WTC11 (cell line): Measurements from ENCODE around the gene SYN1. TPM values are rescaled to one million over a fixed set of nuclear protein-coding genes. Genes with fewer than 3 reads are reported as not detected.

Experiments
- ATAC-seq: fragments of 200-7000 bp; cut with Tn5 transposase; 2 replicates; pipeline ENCODE4 v1.10.0; 2021; ENCODE audit warnings: mild to moderate bottlenecking, moderate library complexity
- CTCF ChIA-PET: fragments of 300-600 bp; sonication (Branson Sonifier 250); formaldehyde crosslinking; loops from one replicate; lab custom pipeline; 2021; ENCODE audit warnings: antibody characterized with exemption; lab: Charles Lee
- POLR2A ChIA-PET: fragments of 350-600 bp; sonication (Branson Sonifier 250); formaldehyde crosslinking; loops from one replicate; lab custom pipeline; 2021; ENCODE audit warnings: antibody characterized with exemption; lab: Charles Lee
- DNase-seq: peaks from one replicate; pipeline ENCODE4 v3.0.0; 2021; ENCODE audit warnings: low spot score
- H3K27ac Mint-ChIP-seq: 2 replicates; pipeline ENCODE4 v1.8.0; 2021; ENCODE audit warnings: mixed read lengths
- H3K27me3 Mint-ChIP-seq: 2 replicates; pipeline ENCODE4 v1.8.0; 2021; ENCODE audit warnings: low read depth, mild to moderate bottlenecking, moderate library complexity, mixed read lengths
- H3K36me3 Mint-ChIP-seq: 2 replicates; pipeline ENCODE4 v1.8.0; 2021; ENCODE audit warnings: mixed read lengths
- H3K4me1 Mint-ChIP-seq: 2 replicates; pipeline ENCODE4 v1.8.0; 2022; ENCODE audit warnings: mixed read lengths
- H3K4me3 Mint-ChIP-seq: 2 replicates; pipeline ENCODE4 v1.8.0; 2021; ENCODE audit warnings: mild to moderate bottlenecking, moderate library complexity, mixed read lengths
- H3K9me3 Mint-ChIP-seq: 2 replicates; pipeline ENCODE4 v1.8.0; 2021; ENCODE audit warnings: mixed read lengths
- ATF1 ChIP-seq: sonication (generic); formaldehyde crosslinking; IDR thresholded peaks from 2 replicates; pipeline ENCODE4 v1.8.1; 2023; ENCODE audit warnings: mild to moderate bottlenecking, moderate library complexity, missing genetic modification reagents
- ATF2 ChIP-seq: sonication (generic); formaldehyde crosslinking; IDR thresholded peaks from 2 replicates; pipeline ENCODE4 v1.8.1; 2022; ENCODE audit warnings: low read depth, missing genetic modification reagents, borderline replicate concordance
- FOXK1 ChIP-seq: sonication (generic); formaldehyde crosslinking; IDR thresholded peaks from 2 replicates; pipeline ENCODE4 v1.8.0; 2022; ENCODE audit warnings: mild to moderate bottlenecking, moderate library complexity, missing genetic modification reagents
- GRHL2 ChIP-seq: fragments of 250-450 bp; sonication (Bioruptor Pico); IDR thresholded peaks from 2 replicates; pipeline ENCODE4 v1.8.0; 2022; ENCODE audit warnings: mild to moderate bottlenecking, moderate library complexity; ENCODE audit not compliant: insufficient replicate concordance, severe bottlenecking
- GTF2I ChIP-seq: fragments of 250-450 bp; sonication (Bioruptor Pico); conservative IDR thresholded peaks from 2 replicates; pipeline ENCODE4 v1.4.0; 2021; ENCODE audit warnings: mild to moderate bottlenecking
- KAT7 ChIP-seq: sonication (generic); formaldehyde crosslinking; IDR thresholded peaks from 2 replicates; pipeline ENCODE4 v1.8.1; 2023; ENCODE audit warnings: missing genetic modification reagents, mild to moderate bottlenecking, borderline replicate concordance
- NFYB ChIP-seq: sonication (generic); formaldehyde crosslinking; conservative IDR thresholded peaks from 2 replicates; pipeline ENCODE4 v1.8.0; 2022; ENCODE audit warnings: low read depth, missing genetic modification reagents
- NR1H2 ChIP-seq: sonication (generic); formaldehyde crosslinking; IDR thresholded peaks from 2 replicates; pipeline ENCODE4 v1.9.0; 2021; ENCODE audit warnings: mild to moderate bottlenecking, moderate library complexity, missing genetic modification reagents
- NR3C1 ChIP-seq: sonication (generic); formaldehyde crosslinking; conservative IDR thresholded peaks from 2 replicates; pipeline ENCODE4 v1.8.1; 2023; ENCODE audit warnings: low read depth, mild to moderate bottlenecking, missing genetic modification reagents
- PRDM15 ChIP-seq: sonication (generic); formaldehyde crosslinking; IDR thresholded peaks from 2 replicates; pipeline ENCODE4 v1.8.0; 2022; ENCODE audit warnings: missing genetic modification reagents
- PREB ChIP-seq: sonication (generic); formaldehyde crosslinking; IDR thresholded peaks from 2 replicates; pipeline ENCODE4 v1.8.1; 2022; ENCODE audit warnings: mild to moderate bottlenecking, missing genetic modification reagents, moderate library complexity, borderline replicate concordance
- SP1 ChIP-seq: sonication (generic); formaldehyde crosslinking; conservative IDR thresholded peaks from 2 replicates; pipeline ENCODE4 v1.8.1; 2022; ENCODE audit warnings: missing genetic modification reagents
- ZNF232 ChIP-seq: sonication (generic); formaldehyde crosslinking; IDR thresholded peaks from 2 replicates; pipeline ENCODE4 v1.8.0; 2022; ENCODE audit warnings: mild to moderate bottlenecking, missing genetic modification reagents
- ZNF263 ChIP-seq: sonication (generic); formaldehyde crosslinking; IDR thresholded peaks from 2 replicates; pipeline ENCODE4 v1.8.1; 2022; ENCODE audit warnings: low read depth, mild to moderate bottlenecking, moderate library complexity, missing genetic modification reagents
- total RNA-seq: library from RNA; stranded (reverse); gene quantifications from 3 replicates; pipeline ENCODE4 v1.2.3, GENCODE V29; 2021

Gene SYN1
- total RNA-seq, 1 experiment from 2014 or later, result 7.1 TPM

GRCh38 chrX:47560934-47561658 lies 58.6 kb downstream of the SYN1 start, which contains the start of gene ARAF:
ARAF (plus strand) TSS chrX:47561205; CDS start chrX:47562968, 1,763 bp downstream.
- peaks cover 18% of the 10 kb centered on the region for H3K36me3 Mint-ChIP-seq
- POLR2A ChIA-PET, result interaction anchor here (0.7 kb wide), 1 partner anchor 245 kb away, joined by 5 read pairs; no protein-coding TSS in a partner anchor
- TF ChIP-seq SP1 (CRISPR knock-in tag), result peak; percentile 27; the same call in 1 of the 2 replicates
- no peak for TF ChIP-seq ATF2
- TF ChIP-seq FOXK1, result peak; percentile 66; the same call in 1 of the 2 replicates
- TF ChIP-seq ZNF263 (CRISPR knock-in tag), result no peak
- TF ChIP-seq NR1H2 (CRISPR knock-in tag), result no peak
- peak; percentile 94 for TF ChIP-seq NFYB (CRISPR knock-in tag)
- TF ChIP-seq, all 79 proteins: peak for 3
- peak; percentile 90 for ATAC-seq
- Mint-ChIP-seq H3K9me3 (no peaks in the 10 kb centered on the region), H3K4me1 (peaks cover 20% of the 10 kb centered on the region), H3K27me3 (no peaks in the 10 kb centered on the region), H3K4me3 (peak within 1 kb of the TSS; percentile 88), H3K27ac (peak within 1 kb of the TSS; percentile 93)
- peak; percentile 96 for DNase-seq
- CTCF ChIA-PET, result interaction anchor here (0.6 to 1.0 kb wide), 5 partner anchors 14 to 84 kb away, joined by 3 to 4 read pairs (median 3); no protein-coding TSS in a partner anchor

- 0 out of 2 replicates have a peak, but pooled peaks have one; percentile 1 for ATAC-seq
- POLR2A ChIA-PET, result no interaction called here
- Mint-ChIP-seq H3K9me3 (no peaks in the 10 kb centered on the region), H3K27me3 (no peaks in the 10 kb centered on the region), H3K4me3 (peak overlapping the region; percentile 88), H3K4me1 (peaks cover 23% of the 10 kb centered on the region)
- CTCF ChIA-PET, result no interaction called here
- DNase-seq, result no peak
- no peak for TF ChIP-seq NFYB (CRISPR knock-in tag)
- peak; percentile 38; the same call in 1 of the 2 replicates for TF ChIP-seq GTF2I (CRISPR knock-in tag)
- TF ChIP-seq, all 79 proteins: peak for 1
- H3K27ac Mint-ChIP-seq, result peak overlapping the region; percentile 93
- peaks cover 17% of the 10 kb centered on the region for H3K36me3 Mint-ChIP-seq
Observed at GRCh38 chrX:47560179-47560933, 59.3 kb downstream of the SYN1 start.

- DNase-seq (no peak), ATAC-seq (no peak)
- no peaks in the 10 kb centered on the region for H3K27me3 Mint-ChIP-seq
- H3K4me1 Mint-ChIP-seq, result peaks cover 23% of the 10 kb centered on the region
- peaks cover 2% of the 10 kb centered on the region for H3K36me3 Mint-ChIP-seq
- no peak overlapping the region for H3K4me3 Mint-ChIP-seq
- CTCF ChIA-PET, result interaction anchor here (1.2 kb wide), 1 partner anchor 10 kb away, joined by 5 read pairs; no protein-coding TSS in a partner anchor
- POLR2A ChIA-PET, result no interaction called here
- TF ChIP-seq GRHL2 (CRISPR knock-in tag), result no peak
- no peak for TF ChIP-seq PREB
- no peak for TF ChIP-seq PRDM15
- TF ChIP-seq ATF1 (CRISPR knock-in tag), result no peak
- TF ChIP-seq NR3C1 (CRISPR knock-in tag), result no peak
- TF ChIP-seq ZNF232 (CRISPR knock-in tag), result no peak
- no peak for TF ChIP-seq KAT7 (CRISPR knock-in tag)
- H3K9me3 Mint-ChIP-seq, result no peaks in the 10 kb centered on the region
- H3K27ac Mint-ChIP-seq, result no peak overlapping the region
Observed at GRCh38 chrX:47558436-47558835, 61.2 kb downstream of the SYN1 start.
